T-helper 22 cell (primary cell): ENCODE results near the gene CRACR2B.

ENCODE experiments used
- DNase-seq: peaks from one replicate; pipeline ENCODE4 v3.0.0-alpha.2; 2020; ENCODE audit warnings: low read depth

CRACR2B gene

GRCh38 chr11:854601-855329, 27.0 kb downstream of the CRACR2B start:
- DNase-seq = no peak

DNA sequence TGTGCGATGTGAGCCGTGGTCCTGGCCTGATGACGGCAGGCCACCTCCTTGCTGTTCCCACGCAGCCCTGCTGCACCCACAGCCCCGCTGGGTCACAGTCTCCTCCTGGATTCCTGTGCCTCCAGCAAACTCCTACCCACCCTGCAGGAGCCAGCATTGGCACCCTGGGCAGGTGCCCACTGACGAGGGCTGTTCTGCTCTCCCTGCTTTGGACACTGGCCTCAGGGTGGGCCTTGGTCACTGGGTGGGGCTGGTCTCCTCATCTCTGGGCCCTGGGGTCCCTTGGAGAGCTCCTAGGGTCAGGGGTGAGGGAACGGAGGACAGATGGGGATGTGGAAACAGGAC, 27.6 kb downstream of the CRACR2B start:
- no peak for DNase-seq

DNA sequence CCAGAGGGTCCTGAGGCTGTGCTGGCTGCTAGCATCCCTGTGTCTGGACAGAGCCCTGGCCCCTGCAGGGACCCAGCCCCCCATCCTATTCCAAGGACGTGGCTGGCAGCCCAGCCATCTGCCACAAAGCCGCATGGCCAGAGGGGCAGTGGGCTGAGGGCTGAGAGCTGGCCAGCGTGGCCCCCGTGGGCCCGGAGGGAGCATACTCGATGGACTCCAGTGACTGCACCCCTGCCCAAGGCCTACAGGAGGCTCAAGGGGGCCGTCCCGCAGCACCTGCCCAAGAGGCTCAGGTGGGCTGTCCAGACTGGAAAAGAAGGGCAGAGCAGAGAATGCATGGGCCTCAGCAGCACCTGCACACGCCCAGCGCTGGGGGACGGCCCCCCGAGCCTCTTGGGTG, 28.1 kb downstream of the CRACR2B start:
- no peak for DNase-seq

DNA sequence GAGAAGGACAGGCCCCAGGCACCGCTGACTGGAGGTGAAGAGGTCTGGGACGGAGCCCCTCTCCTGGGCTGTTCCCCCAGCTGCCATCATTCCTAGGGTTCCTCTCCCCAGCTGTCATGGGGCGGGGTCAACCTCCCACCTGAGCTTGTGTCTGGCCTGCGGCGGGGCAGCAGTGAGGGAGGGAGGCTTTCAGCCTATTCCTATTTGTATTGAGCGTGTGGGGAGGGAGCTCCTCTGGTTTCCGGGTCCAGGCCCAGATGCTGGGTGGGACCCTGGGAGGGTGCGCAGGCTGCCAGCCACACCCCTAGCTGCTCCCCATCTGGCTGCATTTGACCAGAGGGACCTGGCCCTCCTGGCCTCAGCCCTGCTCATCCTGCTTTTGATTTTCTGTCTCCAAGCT, 28.7 kb downstream of the CRACR2B start:
- no peak for DNase-seq

GRCh38 chr11:858053-858761, 30.5 kb downstream of the CRACR2B start:
- DNase-seq = no peak

DNA sequence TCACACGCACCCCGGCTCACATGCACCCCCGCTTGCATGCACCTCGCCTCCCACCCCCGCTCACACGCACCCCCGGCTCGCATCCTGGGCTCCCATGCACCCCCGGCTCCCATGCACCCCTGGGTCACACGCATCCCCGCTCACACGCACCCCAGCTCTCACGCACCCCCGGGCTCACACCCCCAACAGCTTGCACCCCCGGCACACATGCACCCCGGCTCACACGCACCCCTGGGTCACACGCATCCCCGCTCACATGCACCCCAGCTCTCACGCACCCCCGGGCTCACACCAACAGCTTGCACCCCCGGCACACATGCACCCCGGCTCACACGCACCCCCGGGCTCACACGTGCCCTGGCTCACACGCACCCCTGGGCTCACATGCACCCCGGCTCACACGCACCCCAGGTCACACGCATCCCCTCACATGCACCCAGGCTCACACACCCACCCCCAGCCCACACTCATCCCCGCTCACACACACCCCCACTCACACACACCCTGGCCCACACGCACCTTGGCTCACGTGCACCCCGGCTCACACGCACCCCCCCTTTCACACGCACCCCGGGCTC, 31.1 kb downstream of the CRACR2B start:
- DNase-seq = no peak

GRCh38 chr11:859394-860131, 31.8 kb downstream of the CRACR2B start:
- DNase-seq = no peak

DNA sequence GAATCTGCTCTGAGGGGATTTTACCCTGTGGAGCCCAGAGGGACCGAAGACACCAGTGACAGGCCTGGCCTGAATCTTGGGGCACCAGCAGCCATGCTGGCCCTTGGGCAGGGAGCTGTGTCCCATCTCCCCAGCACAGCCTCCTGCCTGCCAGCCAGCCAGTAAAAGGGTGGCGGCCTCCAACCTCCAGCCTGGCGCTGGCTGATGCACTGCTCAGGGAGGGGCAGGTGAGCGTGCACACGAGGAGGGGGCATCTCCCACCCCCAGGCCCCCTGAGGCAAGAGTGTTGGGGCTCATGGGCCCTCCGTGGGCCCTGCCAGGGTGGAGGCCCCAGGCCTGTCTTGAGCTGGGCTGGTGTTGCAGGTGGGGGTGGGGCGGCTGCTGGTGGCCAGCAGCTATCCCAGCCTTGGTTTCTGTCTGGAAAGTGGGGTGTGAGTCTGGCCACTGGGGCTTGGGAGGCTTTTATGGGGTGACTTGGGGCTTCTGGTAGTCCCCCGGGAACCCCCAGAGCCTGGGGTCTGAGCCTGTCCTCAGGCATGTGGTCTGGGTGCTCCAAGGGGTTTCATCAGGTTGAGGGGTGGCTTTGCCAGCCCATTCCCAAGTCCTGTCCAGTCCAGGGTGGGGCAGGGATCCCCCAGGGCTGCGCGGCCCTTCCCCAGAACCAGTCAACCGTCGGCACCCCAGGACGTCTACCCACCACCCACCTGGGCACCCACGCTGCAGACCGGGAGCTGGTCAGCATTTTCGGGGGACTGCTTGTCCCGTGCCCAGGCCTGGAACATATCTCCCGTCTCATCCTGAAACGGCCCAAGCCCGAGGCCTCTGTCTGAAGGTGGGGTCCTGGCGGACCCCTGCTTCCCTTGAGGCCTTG, 32.8 kb downstream of the CRACR2B start:
- DNase-seq = no peak

GRCh38 chr11:861105-861479, 33.4 kb downstream of the CRACR2B start:
- no peak for DNase-seq

- no peak for DNase-seq
Observed at GRCh38 chr11:862081-862661, 34.5 kb downstream of the CRACR2B start.

DNA sequence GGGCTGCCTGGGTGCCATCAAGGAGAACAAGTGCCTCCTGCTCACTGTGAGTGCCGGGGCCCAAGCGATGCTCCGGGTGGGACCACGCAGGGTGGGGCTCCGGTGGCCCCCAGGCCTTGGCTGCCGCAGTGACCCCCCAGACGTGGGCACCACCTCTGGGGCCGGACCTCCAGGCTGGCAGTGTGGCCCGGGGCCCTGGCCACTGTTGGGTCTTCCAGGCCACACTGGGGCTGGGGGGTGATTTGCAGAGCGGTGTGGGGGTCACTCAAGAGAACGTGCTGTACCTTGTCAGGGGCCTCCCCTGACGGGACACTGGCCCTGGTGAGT, 34.9 kb downstream of the CRACR2B start:
- DNase-seq = no peak

DNA sequence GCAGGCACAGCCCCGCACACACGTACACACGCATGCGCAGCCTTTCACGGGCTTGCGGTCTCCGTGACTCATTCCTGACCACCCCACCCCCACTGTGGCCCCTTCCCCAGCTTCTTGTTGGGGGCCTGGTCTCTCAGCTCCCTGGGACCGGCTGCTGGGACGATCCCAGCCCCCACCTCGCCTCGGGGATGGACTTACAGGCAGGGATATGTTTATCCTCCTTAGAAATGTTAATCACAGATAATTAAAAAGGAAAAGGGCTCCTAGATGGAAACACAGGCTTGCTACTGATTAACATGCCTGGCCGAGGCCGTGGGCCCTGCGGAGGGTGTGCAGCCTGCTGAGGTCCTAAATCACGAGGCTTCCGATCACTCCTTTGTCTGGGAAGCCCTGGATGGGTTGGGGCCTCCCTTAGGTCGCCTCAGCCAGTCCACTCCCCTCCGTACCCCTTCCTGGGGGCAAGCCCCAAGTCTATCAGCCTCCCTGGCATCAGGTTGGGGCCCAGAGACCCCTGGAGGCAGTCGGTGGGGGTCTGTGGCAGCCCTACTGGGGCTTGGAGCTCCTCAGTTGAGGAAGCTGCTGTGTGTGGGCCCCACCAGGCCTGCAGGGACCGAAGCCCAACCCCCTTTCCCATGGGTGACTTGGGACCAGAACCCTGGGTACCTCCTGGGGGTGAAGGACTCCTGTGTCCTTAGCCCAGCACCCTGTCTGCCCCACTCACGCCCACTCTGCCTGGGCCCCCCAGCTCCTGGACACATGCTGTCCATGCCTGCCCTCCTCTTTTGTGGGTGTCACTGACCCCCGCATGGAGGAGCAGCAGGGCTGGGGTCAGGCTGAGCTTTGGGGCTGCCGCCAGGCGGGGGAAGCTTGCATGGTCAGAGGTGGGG, 35.5 kb downstream of the CRACR2B start:
- DNase-seq = no peak

- DNase-seq = no peak
Observed at GRCh38 chr11:863910-864827, 36.5 kb downstream of the CRACR2B start.

DNA sequence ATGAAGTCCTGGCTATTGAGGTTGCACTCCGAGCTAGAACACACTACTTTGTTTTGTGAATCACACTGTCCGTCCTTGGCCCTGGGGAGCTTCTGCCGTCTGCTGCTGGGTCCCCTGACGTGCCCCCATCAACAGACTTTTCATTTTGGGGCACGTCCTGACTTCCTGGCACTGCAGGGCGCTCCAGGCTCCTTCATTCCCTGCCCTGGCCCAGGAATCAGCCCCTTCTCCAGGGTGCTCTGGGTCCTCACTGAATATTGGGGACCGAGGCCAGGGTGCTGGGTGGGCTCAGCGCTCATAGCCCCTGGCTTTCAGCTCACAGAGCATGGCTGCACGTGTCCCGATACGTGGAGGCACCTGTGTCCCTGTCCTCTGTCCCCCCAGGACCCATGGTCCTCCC, 37.2 kb downstream of the CRACR2B start:
- DNase-seq = no peak

DNA sequence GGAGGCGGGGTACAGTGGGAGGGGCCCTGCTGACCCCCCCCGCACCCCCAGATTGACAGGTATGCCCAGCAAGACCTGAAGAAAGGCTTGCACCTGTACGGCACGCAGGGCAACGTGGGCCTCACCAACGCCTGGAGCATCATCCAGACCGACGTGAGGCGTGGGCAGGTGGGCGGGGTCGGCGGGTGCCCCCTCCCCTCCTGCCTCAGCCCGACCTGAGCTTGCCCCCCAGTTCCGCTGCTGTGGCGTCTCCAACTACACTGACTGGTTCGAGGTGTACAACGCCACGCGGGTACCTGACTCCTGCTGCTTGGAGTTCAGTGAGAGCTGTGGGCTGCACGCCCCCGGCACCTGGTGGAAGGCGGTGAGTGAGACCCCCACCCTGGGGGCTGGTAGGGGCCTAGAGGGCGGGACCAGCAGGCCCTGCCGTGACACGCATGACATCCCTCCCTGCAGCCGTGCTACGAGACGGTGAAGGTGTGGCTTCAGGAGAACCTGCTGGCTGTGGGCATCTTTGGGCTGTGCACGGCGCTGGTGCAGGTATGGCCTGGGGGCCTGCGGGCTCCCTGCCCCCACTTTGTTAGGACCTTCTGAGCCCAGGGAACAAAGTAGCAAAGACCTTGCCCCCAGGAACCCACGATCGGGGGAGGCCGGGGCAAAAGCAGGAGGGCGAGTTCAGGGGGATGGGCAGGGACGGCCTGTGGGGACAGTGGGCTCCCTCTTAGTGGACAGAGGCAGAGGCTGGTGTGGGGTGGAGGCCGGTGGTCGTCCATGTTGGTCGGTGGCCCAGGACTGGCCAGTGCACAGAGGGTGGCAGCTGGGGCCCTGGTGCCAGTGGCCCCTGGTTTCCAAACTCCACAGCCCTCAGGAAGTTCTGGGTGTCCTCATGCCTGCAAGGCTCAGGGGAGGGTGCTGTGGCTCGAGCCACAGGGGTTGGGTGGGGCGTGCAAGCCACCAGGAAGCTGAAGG, 38.0 kb downstream of the CRACR2B start:
- no peak for DNase-seq

DNA sequence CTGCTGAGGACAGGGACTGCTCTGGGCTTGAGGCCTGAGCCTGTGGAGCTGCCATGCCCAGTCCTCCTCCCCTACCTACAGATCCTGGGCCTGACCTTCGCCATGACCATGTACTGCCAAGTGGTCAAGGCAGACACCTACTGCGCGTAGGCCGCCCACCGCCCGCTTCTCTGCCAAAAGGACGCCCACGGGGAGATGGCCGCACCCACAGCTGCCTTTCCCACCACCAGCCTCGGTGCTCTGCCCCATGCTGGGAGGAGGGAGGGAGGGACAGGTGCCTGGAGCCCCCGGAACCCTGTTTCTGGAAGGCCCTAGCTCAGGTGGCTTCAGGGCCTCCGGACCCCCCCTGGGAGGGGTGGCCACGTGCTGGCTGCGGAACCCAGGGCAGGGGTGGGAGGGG, 38.8 kb downstream of the CRACR2B start:
- DNase-seq = no peak

- no peak for DNase-seq
Observed at GRCh38 chr11:867856-868358, 40.2 kb downstream of the CRACR2B start.

DNA sequence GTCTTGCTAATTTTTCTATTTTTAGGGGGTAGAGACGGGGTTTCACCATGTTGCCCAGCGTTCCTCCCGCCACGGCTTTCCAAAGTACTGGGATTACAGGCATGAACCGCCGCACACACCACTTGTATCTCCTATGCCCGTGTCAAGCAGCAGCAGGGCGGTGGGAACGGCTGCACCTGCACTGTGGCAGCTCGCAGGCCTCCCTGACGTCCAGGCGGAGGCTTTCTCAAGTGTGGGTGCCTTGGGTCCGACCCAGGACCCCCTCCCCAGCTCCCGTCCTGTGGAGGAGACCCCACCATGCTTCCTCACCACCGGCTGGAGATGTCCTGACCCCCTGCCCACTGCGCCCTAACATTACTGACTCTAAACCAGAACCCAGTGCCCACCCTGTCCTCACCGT, 40.7 kb downstream of the CRACR2B start:
- DNase-seq = no peak
